K562 (cell line): ENCODE results near the gene KATNAL2. TPM values are rescaled to one million over a fixed set of nuclear protein-coding genes. Genes with fewer than 3 reads are reported as not detected.

Experiments used
- CC2D1A ChIP-seq: fragments of 450-650 bp; IDR thresholded peaks from 2 replicates; pipeline ENCODE4 v1.6.1; 2017; ENCODE audit warnings: mild to moderate bottlenecking
- CSDE1 ChIP-seq, 2 experiments: fragments of 450-650 bp; IDR thresholded peaks; 2 replicates each; pipeline ENCODE4 v1.6.1; 2016; ENCODE audit warnings: mild to moderate bottlenecking in 1 of 2
- EP300 ChIP-seq: IDR thresholded peaks from 2 replicates; pipeline ENCODE4 v1.6.1; 2012; ENCODE audit warnings: low read length, improper control_type of control experiment
- FOXM1 ChIP-seq, 2 experiments: fragments of 450-650 bp in 1 of 2; sonication (generic) in 1 of 2; formaldehyde crosslinking in 1 of 2; IDR thresholded peaks; 2 replicates each; pipeline versions ENCODE4 v1.6.1 to v1.9.0; 2017 to 2022; ENCODE audit warnings: low read depth in 2 of 2, mild to moderate bottlenecking in 2 of 2, missing genetic modification reagents in 1 of 2, moderate library complexity in 1 of 2
- HCFC1 ChIP-seq: IDR thresholded peaks from 2 replicates; pipeline ENCODE4 v1.6.1; 2012; ENCODE audit warnings: low read depth, low read length, improper control_type of control experiment
- HMBOX1 ChIP-seq: sonication (generic); IDR thresholded peaks from 2 replicates; pipeline ENCODE4 v1.6.1; 2016
- IFI16 ChIP-seq: fragments of 250-450 bp; sonication (Bioruptor Pico); IDR thresholded peaks from 2 replicates; pipeline ENCODE4 v2.1.2; 2022; ENCODE audit warnings: mild to moderate bottlenecking, inconsistent platforms
- MAFK ChIP-seq: IDR thresholded peaks from 2 replicates; pipeline ENCODE4 v1.6.1; 2011; ENCODE audit warnings: low read length, improper control_type of control experiment
- NCOA6 ChIP-seq: fragments of 450-650 bp; IDR thresholded peaks from 2 replicates; pipeline ENCODE4 v1.6.1; 2017; ENCODE audit warnings: mild to moderate bottlenecking
- PHF21A ChIP-seq: fragments of 450-650 bp; IDR thresholded peaks from 2 replicates; pipeline ENCODE4 v1.6.1; 2017; ENCODE audit warnings: low read depth, borderline replicate concordance
- RAD51 ChIP-seq: fragments of 450-650 bp; IDR thresholded peaks from 2 replicates; pipeline ENCODE4 v1.7.1; 2016; ENCODE audit warnings: low read depth, mild to moderate bottlenecking, borderline replicate concordance
- TCF3 ChIP-seq: sonication (generic); formaldehyde crosslinking; IDR thresholded peaks from 2 replicates; pipeline ENCODE4 v1.4.0; 2020; ENCODE audit warnings: mild to moderate bottlenecking, missing genetic modification reagents
- TEAD1 ChIP-seq, 2 experiments: fragments of 450-650 bp in 1 of 2; sonication (generic) in 1 of 2; formaldehyde crosslinking; IDR thresholded peaks; 2 replicates each; pipeline versions ENCODE4 v1.4.0 to v1.8.0; 2020 to 2022; ENCODE audit warnings: mild to moderate bottlenecking in 2 of 2, missing genetic modification reagents in 1 of 2
- polyA plus RNA-seq, 8 experiments: library from polyadenylated mRNA; depleted of rRNA in 4 of 8; stranded (reverse) in 5 of 8; unstranded in 3 of 8; fragments of >200 nt; fragmentation: Nextera tagmentation in 2 of 8; fragmentation: Illumina TruSeq in 1 of 8; extraction: Ambion mirVana in 2 of 8; extraction: Trizol in 1 of 8; gene quantifications; 2 replicates each; pipeline versions ENCODE4 v1.2.1 to v1.2.3, GENCODE V29; 2011 to 2014; ENCODE audit warnings: inconsistent platforms in 1 of 8, missing spikeins in 1 of 8
- total RNA-seq, 7 experiments: library from RNA; depleted of rRNA in 6 of 7; stranded (reverse); fragments of >200 nt in 6 of 7; fragmentation: Illumina TruSeq in 2 of 7; extraction: Trizol in 2 of 7; gene quantifications; 2 replicates each; pipeline versions ENCODE4 v1.2.1 to v1.2.3, GENCODE V29; 2011 to 2021; ENCODE audit warnings: low replicate concordance in 1 of 7
- TF ChIP-seq, protein P1 (sequence below): fragments of 250-450 bp; sonication (Bioruptor Pico); IDR thresholded peaks from 2 replicates; pipeline ENCODE4 v1.5.0; 2021; ENCODE audit warnings: mild to moderate bottlenecking, moderate library complexity
- TF ChIP-seq, protein P2 (sequence below): IDR thresholded peaks from 2 replicates; pipeline ENCODE4 v1.6.1; 2014; ENCODE audit warnings: antibody characterized with exemption
- TF ChIP-seq, protein P3 (sequence below): fragments of 450-650 bp; IDR thresholded peaks from one replicate; pipeline ENCODE4 v1.6.1; 2018; ENCODE audit warnings: mild to moderate bottlenecking, moderate library complexity; ENCODE audit not compliant: partially characterized antibody
- TF ChIP-seq, protein P4 (sequence below), 2 experiments: fragments of 450-650 bp; conservative IDR thresholded peaks; 2 replicates each; pipeline ENCODE4 v1.6.1; 2017; ENCODE audit warnings: mild to moderate bottlenecking in 2 of 2, moderate library complexity in 2 of 2
- TF ChIP-seq, protein P5 (sequence below): fragments of 250-450 bp; sonication (Bioruptor Pico); IDR thresholded peaks from 2 replicates; pipeline ENCODE4 v1.8.0; 2021; ENCODE audit warnings: mild to moderate bottlenecking, moderate library complexity

Gene KATNAL2
- total and polyA plus RNA-seq, 9 of the 15 experiments (the other 6 are each of a cell fraction or from before 2014, with no cell fraction given) = 0.08 to 1.2 (median 0.48) TPM

GRCh38 chr18:46917108-46917802, at the start of gene KATNAL2, which contains the start of gene PIAS2 (continued):
- TF ChIP-seq TEAD1 (CRISPR knock-in tag; IDR thresholded peaks at IDR 0.05) (no peak), EP300 (no peak), RAD51 (no peak), HCFC1 (no peak), HMBOX1 (no peak), MAFK (no peak), CC2D1A (no peak), CSDE1 (IDR thresholded peaks at IDR 0.05) (no peak), TCF3 (no peak), PHF21A (no peak), NCOA6 (no peak), IFI16 (CRISPR knock-in tag) (no peak), FOXM1 (IDR thresholded peaks at IDR 0.05; ENCODE audit: low read depth) (no peak), FOXM1 (CRISPR knock-in tag; IDR thresholded peaks at IDR 0.05; ENCODE audit: low read depth) (no peak)
- TF ChIP-seq, protein P1, sequence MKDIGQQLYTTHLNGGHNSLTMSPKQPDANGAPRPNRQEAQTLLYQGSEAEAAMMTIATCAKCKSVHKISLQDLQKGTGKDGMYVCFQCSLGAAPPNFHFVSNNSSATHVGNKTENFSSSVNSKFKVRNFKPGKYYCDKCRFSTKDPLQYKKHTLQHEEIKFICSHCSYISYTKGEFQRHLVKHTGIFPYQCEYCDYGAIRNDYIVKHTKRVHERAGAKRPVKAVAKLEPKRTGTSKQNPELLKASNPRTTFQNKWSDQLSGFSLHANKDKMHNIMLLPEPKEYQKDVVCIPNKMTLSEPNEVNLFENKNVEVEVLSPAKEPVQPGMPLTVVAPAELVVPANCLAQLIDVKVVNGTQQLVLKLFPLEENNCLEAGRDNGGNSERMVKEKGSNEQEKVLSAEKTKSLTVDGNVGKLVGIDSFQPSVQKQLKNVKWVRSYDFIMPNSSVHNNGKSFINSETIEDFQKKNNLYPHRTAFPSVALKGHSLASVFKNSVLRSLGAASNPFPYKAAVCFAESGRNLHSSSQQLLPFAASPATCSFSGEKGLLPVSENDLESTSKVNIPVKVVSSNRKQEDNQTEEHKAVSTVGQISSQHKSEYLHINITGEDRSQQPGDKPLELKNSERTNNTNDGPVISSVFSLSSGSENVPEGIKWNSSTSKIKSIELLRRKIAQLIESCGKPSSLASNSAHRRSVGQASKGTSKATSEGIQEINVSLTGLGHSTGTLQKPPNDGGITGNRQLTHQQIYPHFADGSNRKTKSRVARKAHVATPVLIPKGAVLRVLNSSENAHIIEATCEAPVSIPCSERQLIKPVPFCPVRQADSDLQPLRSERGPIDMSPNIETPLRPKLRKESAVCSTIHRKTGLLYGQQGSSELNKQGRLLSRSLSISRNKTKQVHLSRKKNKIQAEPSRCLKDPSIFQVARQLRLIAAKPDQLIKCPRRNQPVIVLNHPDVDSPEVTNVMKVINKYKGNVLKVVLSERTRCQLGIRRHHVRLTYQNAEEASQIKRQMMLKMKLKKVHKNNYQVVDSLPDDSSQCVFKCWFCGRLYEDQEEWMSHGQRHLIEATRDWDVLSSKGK (CRISPR knock-in tag) = no peak
- TF ChIP-seq, protein P2, sequence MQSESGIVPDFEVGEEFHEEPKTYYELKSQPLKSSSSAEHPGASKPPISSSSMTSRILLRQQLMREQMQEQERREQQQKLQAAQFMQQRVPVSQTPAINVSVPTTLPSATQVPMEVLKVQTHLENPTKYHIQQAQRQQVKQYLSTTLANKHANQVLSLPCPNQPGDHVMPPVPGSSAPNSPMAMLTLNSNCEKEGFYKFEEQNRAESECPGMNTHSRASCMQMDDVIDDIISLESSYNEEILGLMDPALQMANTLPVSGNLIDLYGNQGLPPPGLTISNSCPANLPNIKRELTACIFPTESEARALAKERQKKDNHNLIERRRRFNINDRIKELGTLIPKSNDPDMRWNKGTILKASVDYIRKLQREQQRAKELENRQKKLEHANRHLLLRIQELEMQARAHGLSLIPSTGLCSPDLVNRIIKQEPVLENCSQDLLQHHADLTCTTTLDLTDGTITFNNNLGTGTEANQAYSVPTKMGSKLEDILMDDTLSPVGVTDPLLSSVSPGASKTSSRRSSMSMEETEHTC = 0 out of 2 replicates have a peak, but pooled peaks have one; percentile 32
- TF ChIP-seq, protein P3, sequence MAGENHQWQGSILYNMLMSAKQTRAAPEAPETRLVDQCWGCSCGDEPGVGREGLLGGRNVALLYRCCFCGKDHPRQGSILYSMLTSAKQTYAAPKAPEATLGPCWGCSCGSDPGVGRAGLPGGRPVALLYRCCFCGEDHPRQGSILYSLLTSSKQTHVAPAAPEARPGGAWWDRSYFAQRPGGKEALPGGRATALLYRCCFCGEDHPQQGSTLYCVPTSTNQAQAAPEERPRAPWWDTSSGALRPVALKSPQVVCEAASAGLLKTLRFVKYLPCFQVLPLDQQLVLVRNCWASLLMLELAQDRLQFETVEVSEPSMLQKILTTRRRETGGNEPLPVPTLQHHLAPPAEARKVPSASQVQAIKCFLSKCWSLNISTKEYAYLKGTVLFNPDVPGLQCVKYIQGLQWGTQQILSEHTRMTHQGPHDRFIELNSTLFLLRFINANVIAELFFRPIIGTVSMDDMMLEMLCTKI = no peak
- TF ChIP-seq, protein P4, sequence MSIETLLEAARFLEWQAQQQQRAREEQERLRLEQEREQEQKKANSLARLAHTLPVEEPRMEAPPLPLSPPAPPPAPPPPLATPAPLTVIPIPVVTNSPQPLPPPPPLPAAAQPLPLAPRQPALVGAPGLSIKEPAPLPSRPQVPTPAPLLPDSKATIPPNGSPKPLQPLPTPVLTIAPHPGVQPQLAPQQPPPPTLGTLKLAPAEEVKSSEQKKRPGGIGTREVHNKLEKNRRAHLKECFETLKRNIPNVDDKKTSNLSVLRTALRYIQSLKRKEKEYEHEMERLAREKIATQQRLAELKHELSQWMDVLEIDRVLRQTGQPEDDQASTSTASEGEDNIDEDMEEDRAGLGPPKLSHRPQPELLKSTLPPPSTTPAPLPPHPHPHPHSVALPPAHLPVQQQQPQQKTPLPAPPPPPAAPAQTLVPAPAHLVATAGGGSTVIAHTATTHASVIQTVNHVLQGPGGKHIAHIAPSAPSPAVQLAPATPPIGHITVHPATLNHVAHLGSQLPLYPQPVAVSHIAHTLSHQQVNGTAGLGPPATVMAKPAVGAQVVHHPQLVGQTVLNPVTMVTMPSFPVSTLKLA (conservative IDR thresholded peaks at IDR 0.05) = no peak
- TF ChIP-seq, protein P5, sequence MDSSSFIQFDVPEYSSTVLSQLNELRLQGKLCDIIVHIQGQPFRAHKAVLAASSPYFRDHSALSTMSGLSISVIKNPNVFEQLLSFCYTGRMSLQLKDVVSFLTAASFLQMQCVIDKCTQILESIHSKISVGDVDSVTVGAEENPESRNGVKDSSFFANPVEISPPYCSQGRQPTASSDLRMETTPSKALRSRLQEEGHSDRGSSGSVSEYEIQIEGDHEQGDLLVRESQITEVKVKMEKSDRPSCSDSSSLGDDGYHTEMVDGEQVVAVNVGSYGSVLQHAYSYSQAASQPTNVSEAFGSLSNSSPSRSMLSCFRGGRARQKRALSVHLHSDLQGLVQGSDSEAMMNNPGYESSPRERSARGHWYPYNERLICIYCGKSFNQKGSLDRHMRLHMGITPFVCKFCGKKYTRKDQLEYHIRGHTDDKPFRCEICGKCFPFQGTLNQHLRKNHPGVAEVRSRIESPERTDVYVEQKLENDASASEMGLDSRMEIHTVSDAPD (CRISPR knock-in tag) = no peak
